Transverse colon (tissue), 4 donors: ENCODE data around the gene YWHAH. TPM values are rescaled to one million over a fixed set of nuclear protein-coding genes. Genes with fewer than 3 reads are reported as not detected.

Experiments
- DNase-seq: peaks from one replicate; pipeline ENCODE4 v3.0.0-alpha.2; 2019
- H3K27ac ChIP-seq, 4 donors: fragments of 200-600 bp; sonication (generic); 2 replicates each; pipeline ENCODE4 v1.5.1; 2016 to 2018; ENCODE audit warnings: inconsistent platforms in 4 of 4
- H3K27me3 ChIP-seq: fragments of 200-600 bp; sonication (generic); 2 replicates; pipeline ENCODE4 v1.5.1; 2017; ENCODE audit warnings: inconsistent platforms
- H3K36me3 ChIP-seq, 4 donors: fragments of 200-600 bp; sonication (generic); 2 replicates each; pipeline ENCODE4 v1.5.1; 2017 to 2019; ENCODE audit warnings: inconsistent platforms in 4 of 4
- H3K4me1 ChIP-seq, 4 donors: fragments of 200-600 bp; sonication (generic); 2 replicates each; pipeline ENCODE4 v1.5.1; 2017 to 2020; ENCODE audit warnings: inconsistent platforms in 4 of 4
- H3K4me3 ChIP-seq, 4 donors: fragments of 200-600 bp; sonication (generic); 1 replicate in 1 of 4; 2 replicates in 3 of 4; pipeline versions ENCODE4 v1.5.1 to v1.6.1; 2017 to 2019; ENCODE audit warnings: inconsistent platforms in 4 of 4
- H3K9me3 ChIP-seq, 2 donors: fragments of 200-600 bp; sonication (generic); 2 replicates each; pipeline ENCODE4 v1.5.1; 2017 to 2019; ENCODE audit warnings: inconsistent platforms in 2 of 2
- CTCF ChIP-seq, 5 experiments: fragments of 200-600 bp in 3 of 5; fragments of 450-650 bp in 2 of 5; sonication (generic) in 3 of 5; IDR thresholded peaks; 1 replicate in 2 of 5; 2 replicates in 3 of 5; pipeline ENCODE4 v1.5.1; 2016 to 2017; ENCODE audit warnings: antibody characterized with exemption in 5 of 5, inconsistent platforms in 3 of 5, mild to moderate bottlenecking in 2 of 5, moderate library complexity in 1 of 5
- EP300 ChIP-seq: sonication (generic); formaldehyde crosslinking; IDR thresholded peaks from one replicate; pipeline ENCODE4 v1.6.1; 2017; ENCODE audit warnings: antibody characterized with exemption, low read depth
- POLR2A ChIP-seq: fragments of 450-650 bp; IDR thresholded peaks from one replicate; pipeline ENCODE4 v1.6.1; 2016; ENCODE audit warnings: antibody characterized with exemption, mild to moderate bottlenecking, moderate library complexity
- POLR2AphosphoS5 ChIP-seq, 3 donors: sonication (generic); formaldehyde crosslinking; IDR thresholded peaks; one replicate each; pipeline ENCODE4 v1.6.1; 2016; ENCODE audit warnings: antibody characterized with exemption in 3 of 3
- WGBS, 2 donors: methylation state at CpG; one replicate each; pipeline ENCODE4 v1.1.5; 2018; ENCODE audit warnings: low coverage in 1 of 2; 5-methylcytosine and 5-hydroxymethylcytosine counted together
- in situ Hi-C, 4 donors: fragments of 200-750 bp; cut with MboI; loops; one replicate each; pipeline versions ENCODE4 v1.15.0 to v1.15.1; 2017; ENCODE audit warnings: low sequenced_read_pairs in 3 of 4, low pct_ligation_motif_present in 1 of 4, low pct_unique_long_range_greater_than_20kb in 1 of 4
- intact Hi-C: fragments of 100-400 bp; cut with DNase I; formaldehyde crosslinking; loops from one replicate; pipeline ENCODE4 v1.15.1; 2023; ENCODE audit warnings: low total_unique reads
- total RNA-seq, 4 donors: library from RNA; depleted of rRNA; stranded (reverse); fragments of >200 nt; gene quantifications; one replicate each; pipeline ENCODE4 v1.1.0, GENCODE V29; 2016

YWHAH gene
- total RNA-seq, 4 donors from 2014 or later: 83.7 to 155 (median 109) TPM

GRCh38 chr22:31919730-31920129 is 24.6 kb upstream of the YWHAH start:
- intact Hi-C loops (no loop called here), in situ Hi-C loops (no loop called here)
- WGBS, 2 donors: 86% methylated on average over 3 of the region's 3 CpGs; no CpG with 5 or more reads in 1 of the 2 donors
- Histone ChIP-seq H3K27me3 (no peaks in the 10 kb centered on the region), H3K4me3 (no peak overlapping the region), H3K9me3 (no peaks in the 10 kb centered on the region), H3K36me3 (no peaks in the 10 kb centered on the region), H3K4me1 (peaks cover 0 to 6% (median 0%) of the 10 kb centered on the region in 4 donors), H3K27ac (no peak overlapping the region)
- TF ChIP-seq CTCF (IDR thresholded peaks at IDR 0.05): no peak
- TF ChIP-seq EP300: no peak
- no peak for TF ChIP-seq POLR2A
- no peak for TF ChIP-seq POLR2AphosphoS5 (IDR thresholded peaks at IDR 0.05)
- DNase-seq: no peak

- 87 to 93% methylated on average over 3 of the region's 3 CpGs for WGBS, 2 donors
- Histone ChIP-seq H3K27ac (no peak overlapping the region), H3K27me3 (no peaks in the 10 kb centered on the region), H3K4me3 (no peak overlapping the region), H3K9me3 (no peaks in the 10 kb centered on the region), H3K36me3 (no peaks in the 10 kb centered on the region), H3K4me1 (peaks cover 0 to 6% (median 0%) of the 10 kb centered on the region in 4 donors)
- in situ Hi-C loops (no loop called here), intact Hi-C loops (no loop called here)
- DNase-seq: no peak
- TF ChIP-seq POLR2AphosphoS5 (IDR thresholded peaks at IDR 0.05) (no peak), EP300 (no peak), POLR2A (no peak), CTCF (IDR thresholded peaks at IDR 0.05) (no peak)
Observed at GRCh38 chr22:31920306-31920705, 24.0 kb upstream of the YWHAH start.

GRCh38 chr22:31921106-31921505 is 23.2 kb upstream of the YWHAH start:
- in situ Hi-C loops (no loop called here), intact Hi-C loops (no loop called here)
- WGBS, 2 donors: 83 to 90% methylated on average over 3 of the region's 3 CpGs
- Histone ChIP-seq H3K4me3 (no peak overlapping the region), H3K4me1 (peaks cover 0 to 6% (median 0%) of the 10 kb centered on the region in 4 donors), H3K9me3 (no peaks in the 10 kb centered on the region), H3K27me3 (no peaks in the 10 kb centered on the region), H3K27ac (no peak overlapping the region), H3K36me3 (no peaks in the 10 kb centered on the region)
- DNase-seq: no peak
- TF ChIP-seq POLR2AphosphoS5 (IDR thresholded peaks at IDR 0.05) (no peak), EP300 (no peak), CTCF (IDR thresholded peaks at IDR 0.05) (no peak)

- DNase-seq: no peak
- 75 to 78% methylated on average over 5 to 6 of the region's 6 CpGs for WGBS, 2 donors
- no peak overlapping the region for H3K4me3 ChIP-seq
- H3K27me3 ChIP-seq: no peaks in the 10 kb centered on the region
- in situ Hi-C loops (no loop called here), intact Hi-C loops (no loop called here)
- no peak overlapping the region for H3K27ac ChIP-seq
- no peaks in the 10 kb centered on the region for H3K9me3 ChIP-seq
- no peaks in the 10 kb centered on the region for H3K36me3 ChIP-seq
- TF ChIP-seq EP300: no peak
- no peak for TF ChIP-seq POLR2A
- TF ChIP-seq POLR2AphosphoS5 (IDR thresholded peaks at IDR 0.05): no peak
- TF ChIP-seq CTCF (IDR thresholded peaks at IDR 0.05): no peak
- H3K4me1 ChIP-seq: peaks cover 0 to 6% (median 0%) of the 10 kb centered on the region in 4 donors
Observed at GRCh38 chr22:31922534-31922933, 21.8 kb upstream of the YWHAH start.
